Measurements from ENCODE around the gene P2RX7. TPM values are rescaled to one million over a fixed set of nuclear protein-coding genes. Genes with fewer than 3 reads are reported as not detected.
"Not testable (repeated sequence)": the region's sequence is repeated elsewhere in the genome, so short reads cannot be mapped to it uniquely, and the experiment has no call there.

Gene P2RX7
- polyA plus RNA-seq, 1 experiment: 0.48 TPM

DNA sequence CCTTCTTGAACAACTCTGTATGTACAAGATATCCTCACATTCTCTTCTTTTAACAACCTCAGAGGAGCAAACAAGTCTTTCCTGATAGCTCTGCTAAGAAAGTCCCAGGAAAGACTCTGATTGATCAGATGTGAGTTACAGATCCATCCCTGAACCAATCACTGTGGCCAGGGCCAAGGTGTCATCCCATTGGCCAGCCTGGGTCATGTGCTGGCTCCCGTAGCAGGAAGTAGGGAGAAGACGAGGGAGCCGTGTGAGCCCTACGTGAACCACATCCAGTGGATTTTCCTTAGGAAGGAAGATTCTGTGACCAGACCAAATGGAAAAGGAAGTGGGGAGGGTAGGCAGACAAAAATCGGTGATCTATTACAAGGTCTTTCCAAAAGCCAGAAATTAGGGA lies 5.6 kb downstream of the P2RX7 start:
- DNase-seq (ENCODE audit: low read depth, low spot score): no peak
- TF ChIP-seq, protein P1, sequence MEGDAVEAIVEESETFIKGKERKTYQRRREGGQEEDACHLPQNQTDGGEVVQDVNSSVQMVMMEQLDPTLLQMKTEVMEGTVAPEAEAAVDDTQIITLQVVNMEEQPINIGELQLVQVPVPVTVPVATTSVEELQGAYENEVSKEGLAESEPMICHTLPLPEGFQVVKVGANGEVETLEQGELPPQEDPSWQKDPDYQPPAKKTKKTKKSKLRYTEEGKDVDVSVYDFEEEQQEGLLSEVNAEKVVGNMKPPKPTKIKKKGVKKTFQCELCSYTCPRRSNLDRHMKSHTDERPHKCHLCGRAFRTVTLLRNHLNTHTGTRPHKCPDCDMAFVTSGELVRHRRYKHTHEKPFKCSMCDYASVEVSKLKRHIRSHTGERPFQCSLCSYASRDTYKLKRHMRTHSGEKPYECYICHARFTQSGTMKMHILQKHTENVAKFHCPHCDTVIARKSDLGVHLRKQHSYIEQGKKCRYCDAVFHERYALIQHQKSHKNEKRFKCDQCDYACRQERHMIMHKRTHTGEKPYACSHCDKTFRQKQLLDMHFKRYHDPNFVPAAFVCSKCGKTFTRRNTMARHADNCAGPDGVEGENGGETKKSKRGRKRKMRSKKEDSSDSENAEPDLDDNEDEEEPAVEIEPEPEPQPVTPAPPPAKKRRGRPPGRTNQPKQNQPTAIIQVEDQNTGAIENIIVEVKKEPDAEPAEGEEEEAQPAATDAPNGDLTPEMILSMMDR (IDR thresholded peaks at IDR 0.05; ENCODE audit: low read depth, low read length): no peak
- no peak overlapping the region for H3K4me3 ChIP-seq (ENCODE audit: low read depth, low read length)
- H3K27ac ChIP-seq (ENCODE audit: low read depth, low read length): no peak overlapping the region
- ChIA-PET CTCF (no interaction called here), POLR2A (no interaction called here)
- peaks cover 7% of the 10 kb centered on the region for H3K9me3 ChIP-seq (ENCODE audit: control insufficient read depth, insufficient read depth, low read length)
- no peaks in the 10 kb centered on the region for H3K27me3 ChIP-seq (ENCODE audit: control insufficient read depth, insufficient read depth, low read length)

DNA sequence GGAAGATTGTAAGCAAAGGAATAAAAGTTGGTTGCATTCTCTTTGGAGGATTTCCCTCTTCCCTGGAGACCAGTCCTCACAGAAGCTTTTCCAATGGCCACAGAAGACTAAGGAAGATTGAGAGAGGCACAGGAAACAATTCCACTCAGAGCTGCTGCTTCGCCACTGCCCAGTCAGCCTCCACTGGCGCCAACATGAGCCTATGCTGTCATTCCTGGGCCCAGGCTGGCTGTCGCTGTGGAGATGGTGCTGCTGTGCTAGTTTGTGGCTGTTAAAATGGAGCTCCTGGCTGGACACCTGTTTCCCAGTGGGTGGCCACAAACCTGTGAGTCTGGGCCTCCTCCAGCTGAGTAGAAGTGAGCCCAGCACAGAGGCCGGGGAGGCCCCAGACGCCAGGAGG lies 6.6 kb downstream of the P2RX7 start:
- POLR2A ChIA-PET: no interaction called here
- Histone ChIP-seq H3K27ac (ENCODE audit: low read depth, low read length) (no peak overlapping the region), H3K4me3 (ENCODE audit: low read depth, low read length) (no peak overlapping the region), H3K27me3 (ENCODE audit: control insufficient read depth, insufficient read depth, low read length) (peaks cover 2% of the 10 kb centered on the region), H3K9me3 (ENCODE audit: control insufficient read depth, insufficient read depth, low read length) (peaks cover 7% of the 10 kb centered on the region)
- TF ChIP-seq, protein P1 (IDR thresholded peaks at IDR 0.05; ENCODE audit: low read depth, low read length): no peak
- no peak for DNase-seq (ENCODE audit: low read depth, low spot score)
- CTCF ChIA-PET: interaction anchor here (0.6 kb wide), 1 partner anchor 30 kb away, joined by 3 read pairs; no protein-coding TSS in a partner anchor

DNA sequence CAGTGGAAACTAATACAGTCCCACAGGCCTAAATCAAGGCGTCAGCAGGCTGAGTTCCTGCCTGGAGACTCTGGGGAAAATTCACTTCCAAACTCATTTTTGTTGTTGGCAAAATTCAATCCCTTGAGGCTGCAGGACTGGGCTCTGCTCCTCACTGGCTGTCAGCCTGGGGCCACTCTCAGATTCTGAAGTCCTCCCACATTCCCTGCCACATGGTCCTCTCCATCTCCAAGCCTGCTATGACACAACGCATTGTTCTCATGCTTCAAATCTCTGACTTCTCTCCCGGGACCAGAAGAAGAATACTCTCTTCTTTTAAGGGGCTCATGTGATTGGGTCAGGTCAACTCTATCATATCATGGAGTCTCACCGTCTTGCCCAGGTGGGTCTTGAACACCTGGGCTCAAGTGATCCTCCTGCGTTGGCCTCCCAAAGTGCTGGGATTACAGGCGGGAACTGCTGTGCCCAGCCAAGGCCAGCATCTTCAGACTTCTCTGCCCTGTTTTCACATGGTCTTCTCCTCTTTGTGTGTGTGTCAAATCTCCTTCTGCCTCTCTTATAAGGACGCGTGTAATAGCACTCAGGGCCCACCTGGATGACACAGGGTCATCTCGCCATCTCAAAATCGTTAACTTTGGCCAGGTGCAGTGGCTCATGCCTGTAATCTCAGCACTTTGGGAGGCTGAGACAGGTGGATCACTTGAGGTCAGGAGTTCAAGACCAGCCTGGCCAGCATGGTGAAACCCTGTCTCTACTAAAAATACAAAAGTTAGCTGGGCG lies 9.7 kb downstream of the P2RX7 start:
- TF ChIP-seq, protein P1 (IDR thresholded peaks at IDR 0.05; ENCODE audit: low read depth, low read length): no peak
- Histone ChIP-seq H3K4me3 (ENCODE audit: low read depth, low read length) (no peak overlapping the region), H3K9me3 (ENCODE audit: control insufficient read depth, insufficient read depth, low read length) (peaks cover 7% of the 10 kb centered on the region), H3K27ac (ENCODE audit: low read depth, low read length) (no peak overlapping the region), H3K27me3 (ENCODE audit: control insufficient read depth, insufficient read depth, low read length) (peaks cover 2% of the 10 kb centered on the region)
- POLR2A ChIA-PET: no interaction called here
- CTCF ChIA-PET: no interaction called here
- no peak for DNase-seq (ENCODE audit: low read depth, low spot score)

DNA sequence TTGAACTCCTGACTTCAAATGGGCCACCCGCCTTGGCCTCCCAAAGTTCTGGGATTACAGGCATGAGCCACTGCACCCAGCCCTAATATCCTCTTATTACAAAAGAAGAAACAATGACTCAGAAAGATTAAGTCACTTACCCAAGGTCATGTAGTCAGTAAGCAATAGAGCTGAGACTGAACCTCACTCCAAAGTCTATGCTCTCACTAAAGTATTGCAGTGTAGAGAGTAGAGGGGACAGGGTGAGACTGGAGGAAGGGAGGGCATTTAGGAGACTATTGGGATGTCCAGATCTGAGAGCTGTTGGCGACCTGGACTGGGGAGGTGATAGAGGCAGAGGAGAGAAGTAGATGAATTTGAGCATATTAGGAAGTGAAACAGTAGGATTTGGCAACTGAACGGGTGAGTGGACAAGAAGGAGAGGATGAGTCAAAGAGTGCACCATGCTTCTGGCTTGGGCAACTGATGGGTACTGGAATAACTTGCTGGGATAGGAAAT lies 11.8 kb downstream of the P2RX7 start:
- Histone ChIP-seq H3K27ac (ENCODE audit: low read depth, low read length) (no peak overlapping the region), H3K27me3 (ENCODE audit: control insufficient read depth, insufficient read depth, low read length) (peaks cover 6% of the 10 kb centered on the region), H3K4me3 (ENCODE audit: low read depth, low read length) (no peak overlapping the region), H3K9me3 (ENCODE audit: control insufficient read depth, insufficient read depth, low read length) (peaks cover 4% of the 10 kb centered on the region)
- POLR2A ChIA-PET: no interaction called here
- TF ChIP-seq, protein P1 (IDR thresholded peaks at IDR 0.05; ENCODE audit: low read depth, low read length): no peak
- no peak for DNase-seq (ENCODE audit: low read depth, low spot score)
- CTCF ChIA-PET: no interaction called here

DNA sequence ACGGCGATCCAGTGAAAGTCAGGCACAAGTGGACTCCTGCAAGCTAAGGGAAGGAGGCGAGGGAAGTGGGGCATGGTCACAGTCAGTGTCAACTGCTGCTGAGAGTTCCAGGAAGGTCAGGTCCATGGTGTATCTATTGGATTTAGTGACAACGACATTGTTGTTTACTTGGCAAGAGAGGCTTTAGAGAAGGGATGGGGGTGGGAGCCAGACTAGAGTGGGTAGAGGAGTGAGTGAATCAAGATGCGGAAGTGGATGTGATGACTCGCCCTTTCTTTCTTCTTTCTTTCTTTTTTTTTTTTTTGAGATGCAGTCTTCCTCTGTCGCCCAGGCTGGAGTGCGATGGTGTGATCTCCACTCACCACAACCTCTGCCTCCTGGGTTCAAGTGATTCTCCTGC lies 12.5 kb downstream of the P2RX7 start:
- TF ChIP-seq, protein P1 (IDR thresholded peaks at IDR 0.05; ENCODE audit: low read depth, low read length): no peak
- CTCF ChIA-PET: no interaction called here

DNA sequence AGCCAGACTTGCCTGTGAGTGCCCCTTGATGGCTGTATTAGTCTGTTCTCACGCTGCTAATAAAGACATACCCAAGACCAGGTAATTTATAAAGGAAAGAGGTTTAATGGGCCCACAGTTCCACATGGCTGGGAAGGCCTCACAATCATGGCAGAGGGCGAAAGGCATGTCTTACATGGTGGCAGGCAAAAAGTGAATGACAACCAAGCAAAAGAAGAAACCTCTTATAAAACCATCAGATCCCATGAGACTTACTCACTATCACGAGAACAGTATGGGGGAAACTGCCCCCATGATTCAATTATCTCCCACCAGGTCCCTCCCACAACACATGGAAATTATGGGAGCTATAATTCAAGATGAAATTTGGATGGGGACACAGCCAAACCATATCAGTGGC lies 16.6 kb downstream of the P2RX7 start:
- H3K9me3 ChIP-seq (ENCODE audit: control insufficient read depth, insufficient read depth, low read length); H3K4me3 ChIP-seq (ENCODE audit: low read depth, low read length); POLR2A ChIA-PET; DNase-seq (ENCODE audit: low read depth, low spot score); H3K27ac ChIP-seq (ENCODE audit: low read depth, low read length); CTCF ChIA-PET: not testable (repeated sequence)
- H3K27me3 ChIP-seq (ENCODE audit: control insufficient read depth, insufficient read depth, low read length): peaks cover 16% of the 10 kb centered on the region

More for the DNA sequence above, 12.5 kb downstream of the P2RX7 start:
- H3K4me3 ChIP-seq (ENCODE audit: low read depth, low read length): no peak overlapping the region
- POLR2A ChIA-PET: no interaction called here
- no peak for DNase-seq (ENCODE audit: low read depth, low spot score)
- peaks cover 11% of the 10 kb centered on the region for H3K27me3 ChIP-seq (ENCODE audit: control insufficient read depth, insufficient read depth, low read length)
- no peak overlapping the region for H3K27ac ChIP-seq (ENCODE audit: low read depth, low read length)
- peaks cover 4% of the 10 kb centered on the region for H3K9me3 ChIP-seq (ENCODE audit: control insufficient read depth, insufficient read depth, low read length)

Data from AG04450 (cell line).